Measurements from ENCODE around the gene NELL2.

GRCh38 chr12:44917141-44917540, 41.0 kb upstream of the NELL2 start:
- TF ChIP-seq RAD21 (IDR thresholded peaks at IDR 0.05; ENCODE audit: low read depth): no peak
- TF ChIP-seq YY1 (IDR thresholded peaks at IDR 0.05; ENCODE audit: low read depth): no peak
- no peak for TF ChIP-seq EP300 (IDR thresholded peaks at IDR 0.05; ENCODE audit: borderline replicate concordance)
- TF ChIP-seq TEAD4 (IDR thresholded peaks at IDR 0.05): no peak
- TF ChIP-seq REST (IDR thresholded peaks at IDR 0.05; ENCODE audit: low read depth): no peak
- no peak for TF ChIP-seq MAX (IDR thresholded peaks at IDR 0.05)
- TF ChIP-seq CREB1 (IDR thresholded peaks at IDR 0.05; ENCODE audit: low read depth): no peak
- TF ChIP-seq TAF1 (IDR thresholded peaks at IDR 0.05; ENCODE audit: low read depth): no peak
- no peak for TF ChIP-seq NFIC (IDR thresholded peaks at IDR 0.05)
- no peak for TF ChIP-seq TCF12 (IDR thresholded peaks at IDR 0.05; ENCODE audit: low read depth)
- TF ChIP-seq ZBTB7A (IDR thresholded peaks at IDR 0.05; ENCODE audit: low read depth): no peak
- no peak for TF ChIP-seq USF1 (IDR thresholded peaks at IDR 0.05)
- no peak for TF ChIP-seq CEBPB (IDR thresholded peaks at IDR 0.05)

All from Ishikawa (cell line).